HL-60 (cell line): Measurements from ENCODE around the gene UNC119.
"Not testable (repeated sequence)": the region's sequence is repeated elsewhere in the genome, so short reads cannot be mapped to it uniquely, and the experiment has no call there.

Experiments
- DNase-seq, 2 experiments: peaks; one replicate each; pipeline ENCODE4 v3.0.0-alpha.2; 2010 to 2020; ENCODE audit warnings: low read depth in 1 of 2, low spot score in 1 of 2
- H3K27ac ChIP-seq: fragments of 250-450 bp; sonication (Bioruptor Pico); replicated peaks from 2 replicates; pipeline ENCODE4 v1.5.1; 2020; ENCODE audit warnings: mild to moderate bottlenecking, moderate library complexity
- H3K27me3 ChIP-seq: fragments of 250-450 bp; sonication (Bioruptor Pico); 2 replicates; pipeline ENCODE4 v1.5.1; 2021; ENCODE audit warnings: mild to moderate bottlenecking, moderate library complexity; ENCODE audit not compliant: insufficient read depth, poor library complexity, severe bottlenecking
- H3K4me3 ChIP-seq: replicated peaks from 2 replicates; pipeline ENCODE4 v1.5.1; 2011; ENCODE audit warnings: mild to moderate bottlenecking, control low read depth, low read length; ENCODE audit not compliant: insufficient read depth
- GABPA ChIP-seq: IDR thresholded peaks from 2 replicates; pipeline ENCODE4 v1.6.1; 2012; ENCODE audit warnings: low read depth
- POLR2AphosphoS5 ChIP-seq: IDR thresholded peaks from 2 replicates; pipeline ENCODE4 v1.6.1; 2012; ENCODE audit warnings: low read depth
- SPI1 ChIP-seq: IDR thresholded peaks from 2 replicates; pipeline ENCODE4 v1.6.1; 2012; ENCODE audit warnings: low read depth, mild to moderate bottlenecking, borderline replicate concordance
- TF ChIP-seq, protein P1 (sequence below): IDR thresholded peaks from one replicate; pipeline ENCODE4 v1.5.1; 2011; ENCODE audit warnings: low read length, control low read depth, inconsistent platforms; ENCODE audit not compliant: insufficient read depth
- TF ChIP-seq, protein P2 (sequence below): IDR thresholded peaks from 2 replicates; pipeline ENCODE4 v1.6.1; 2012; ENCODE audit warnings: low read depth; ENCODE audit not compliant: insufficient replicate concordance

Gene UNC119

DNA sequence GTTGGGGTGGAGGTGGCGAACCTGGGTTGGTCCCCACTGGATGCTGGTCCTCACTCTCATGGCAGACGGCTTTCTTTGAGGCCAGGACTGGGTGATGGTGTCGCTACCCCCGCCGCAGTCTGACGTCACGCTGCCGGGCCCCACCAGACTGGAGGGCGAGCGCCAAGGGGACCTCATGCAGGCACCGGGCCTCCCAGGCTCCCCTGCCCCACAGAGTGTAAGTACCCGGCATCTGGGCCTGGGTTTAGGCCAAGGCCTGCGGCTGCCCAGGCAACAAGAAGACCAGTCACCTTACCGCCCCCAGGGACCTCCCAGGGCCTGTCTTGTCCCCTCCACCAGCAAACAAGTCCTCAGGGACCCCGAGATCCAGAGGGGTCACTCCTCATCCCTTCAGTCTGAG, 28.5 kb downstream of the UNC119 start:
- H3K4me3 ChIP-seq: no peak overlapping the region
- no peak for TF ChIP-seq POLR2AphosphoS5
- TF ChIP-seq GABPA: no peak
- no peak for TF ChIP-seq SPI1
- TF ChIP-seq, protein P1, sequence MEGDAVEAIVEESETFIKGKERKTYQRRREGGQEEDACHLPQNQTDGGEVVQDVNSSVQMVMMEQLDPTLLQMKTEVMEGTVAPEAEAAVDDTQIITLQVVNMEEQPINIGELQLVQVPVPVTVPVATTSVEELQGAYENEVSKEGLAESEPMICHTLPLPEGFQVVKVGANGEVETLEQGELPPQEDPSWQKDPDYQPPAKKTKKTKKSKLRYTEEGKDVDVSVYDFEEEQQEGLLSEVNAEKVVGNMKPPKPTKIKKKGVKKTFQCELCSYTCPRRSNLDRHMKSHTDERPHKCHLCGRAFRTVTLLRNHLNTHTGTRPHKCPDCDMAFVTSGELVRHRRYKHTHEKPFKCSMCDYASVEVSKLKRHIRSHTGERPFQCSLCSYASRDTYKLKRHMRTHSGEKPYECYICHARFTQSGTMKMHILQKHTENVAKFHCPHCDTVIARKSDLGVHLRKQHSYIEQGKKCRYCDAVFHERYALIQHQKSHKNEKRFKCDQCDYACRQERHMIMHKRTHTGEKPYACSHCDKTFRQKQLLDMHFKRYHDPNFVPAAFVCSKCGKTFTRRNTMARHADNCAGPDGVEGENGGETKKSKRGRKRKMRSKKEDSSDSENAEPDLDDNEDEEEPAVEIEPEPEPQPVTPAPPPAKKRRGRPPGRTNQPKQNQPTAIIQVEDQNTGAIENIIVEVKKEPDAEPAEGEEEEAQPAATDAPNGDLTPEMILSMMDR: no peak
- TF ChIP-seq, protein P2, sequence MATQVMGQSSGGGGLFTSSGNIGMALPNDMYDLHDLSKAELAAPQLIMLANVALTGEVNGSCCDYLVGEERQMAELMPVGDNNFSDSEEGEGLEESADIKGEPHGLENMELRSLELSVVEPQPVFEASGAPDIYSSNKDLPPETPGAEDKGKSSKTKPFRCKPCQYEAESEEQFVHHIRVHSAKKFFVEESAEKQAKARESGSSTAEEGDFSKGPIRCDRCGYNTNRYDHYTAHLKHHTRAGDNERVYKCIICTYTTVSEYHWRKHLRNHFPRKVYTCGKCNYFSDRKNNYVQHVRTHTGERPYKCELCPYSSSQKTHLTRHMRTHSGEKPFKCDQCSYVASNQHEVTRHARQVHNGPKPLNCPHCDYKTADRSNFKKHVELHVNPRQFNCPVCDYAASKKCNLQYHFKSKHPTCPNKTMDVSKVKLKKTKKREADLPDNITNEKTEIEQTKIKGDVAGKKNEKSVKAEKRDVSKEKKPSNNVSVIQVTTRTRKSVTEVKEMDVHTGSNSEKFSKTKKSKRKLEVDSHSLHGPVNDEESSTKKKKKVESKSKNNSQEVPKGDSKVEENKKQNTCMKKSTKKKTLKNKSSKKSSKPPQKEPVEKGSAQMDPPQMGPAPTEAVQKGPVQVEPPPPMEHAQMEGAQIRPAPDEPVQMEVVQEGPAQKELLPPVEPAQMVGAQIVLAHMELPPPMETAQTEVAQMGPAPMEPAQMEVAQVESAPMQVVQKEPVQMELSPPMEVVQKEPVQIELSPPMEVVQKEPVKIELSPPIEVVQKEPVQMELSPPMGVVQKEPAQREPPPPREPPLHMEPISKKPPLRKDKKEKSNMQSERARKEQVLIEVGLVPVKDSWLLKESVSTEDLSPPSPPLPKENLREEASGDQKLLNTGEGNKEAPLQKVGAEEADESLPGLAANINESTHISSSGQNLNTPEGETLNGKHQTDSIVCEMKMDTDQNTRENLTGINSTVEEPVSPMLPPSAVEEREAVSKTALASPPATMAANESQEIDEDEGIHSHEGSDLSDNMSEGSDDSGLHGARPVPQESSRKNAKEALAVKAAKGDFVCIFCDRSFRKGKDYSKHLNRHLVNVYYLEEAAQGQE: no peak
- H3K27me3 ChIP-seq: no peaks in the 10 kb centered on the region
- DNase-seq: no peak
- no peak overlapping the region for H3K27ac ChIP-seq

DNA sequence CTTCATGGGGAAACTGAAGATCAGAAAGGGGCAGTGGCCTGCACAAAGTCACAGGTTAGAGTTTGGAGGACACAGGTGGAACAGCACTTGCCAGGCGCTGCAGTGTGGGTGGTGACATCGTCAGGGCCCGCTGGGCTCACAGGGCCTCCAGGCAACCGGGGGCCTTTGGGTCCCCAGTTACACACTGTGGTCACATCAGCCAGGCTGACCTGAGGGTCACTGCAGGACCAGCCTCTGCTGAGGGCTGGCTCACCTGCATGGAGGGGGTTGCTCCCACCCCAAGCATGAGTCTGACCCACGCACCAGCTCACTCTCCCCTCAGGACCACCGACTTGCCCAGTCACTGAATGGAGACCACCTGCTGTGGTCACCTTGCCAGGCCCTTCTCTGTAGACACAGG, 29.2 kb downstream of the UNC119 start:
- no peak overlapping the region for H3K27ac ChIP-seq

DNA sequence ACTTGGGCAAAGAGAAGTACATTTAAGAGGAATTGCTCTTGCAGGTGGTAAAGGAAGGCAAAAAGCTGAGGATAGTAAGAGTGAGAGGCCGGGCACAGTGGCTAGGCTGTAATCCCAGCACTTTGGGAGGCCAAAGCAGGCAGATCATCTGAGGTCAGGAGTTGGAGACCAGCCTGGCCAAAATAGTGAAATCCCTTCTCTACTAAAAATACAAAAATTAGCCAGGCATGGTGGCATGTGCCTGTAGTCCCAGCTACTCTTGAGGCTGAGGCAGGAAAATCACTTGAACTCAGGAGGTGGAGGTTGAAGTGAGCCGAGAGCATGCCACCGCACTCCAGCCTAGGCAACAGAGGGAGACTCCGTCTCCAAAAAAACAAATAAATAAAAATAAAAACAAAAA, 30.1 kb downstream of the UNC119 start:
- DNase-seq, H3K27ac ChIP-seq, H3K27me3 ChIP-seq, H3K4me3 ChIP-seq: not testable (repeated sequence)

More for the DNA sequence above, 29.2 kb downstream of the UNC119 start:
- no peak for TF ChIP-seq SPI1
- no peak for TF ChIP-seq POLR2AphosphoS5
- no peaks in the 10 kb centered on the region for H3K27me3 ChIP-seq
- DNase-seq: no peak
- H3K4me3 ChIP-seq: no peak overlapping the region

DNA sequence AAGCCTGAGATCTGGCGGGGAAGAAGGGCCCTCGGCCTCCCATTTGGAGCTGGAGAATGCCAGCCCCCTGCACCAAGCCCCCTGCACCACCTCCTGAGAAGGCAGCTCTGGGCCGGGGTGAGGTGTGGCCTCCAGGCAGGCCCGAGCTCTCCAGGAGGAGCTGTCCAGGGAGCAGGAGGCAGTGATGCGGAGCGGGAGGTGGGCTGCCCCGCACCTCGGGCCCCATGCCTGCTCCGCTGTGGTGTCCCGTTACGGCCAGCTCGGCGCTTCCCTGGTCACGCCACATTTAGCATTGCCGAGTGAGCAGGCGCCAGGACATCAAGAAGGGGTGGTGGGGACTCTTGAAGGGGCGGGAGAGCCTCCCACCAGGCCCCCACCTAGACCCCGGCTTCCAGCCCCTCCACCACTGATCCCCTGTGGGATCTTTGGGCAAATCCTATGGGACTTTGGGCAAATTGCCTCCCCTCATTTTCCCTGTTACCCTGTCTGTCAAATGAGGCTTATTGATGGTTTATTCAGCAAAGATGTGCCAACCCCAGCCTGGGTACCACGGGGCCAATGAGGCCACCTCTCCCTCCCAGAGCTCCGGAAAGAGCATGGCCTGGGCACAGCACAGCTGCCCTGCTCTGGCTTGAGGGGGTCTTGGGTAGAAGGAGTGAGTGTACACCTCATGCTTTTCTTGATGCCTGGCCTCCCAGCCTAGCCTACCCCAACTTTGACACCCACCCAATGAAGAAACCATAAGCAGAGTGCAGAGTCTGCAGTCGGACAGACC, 30.9 kb downstream of the UNC119 start:
- TF ChIP-seq, protein P1: no peak
- no peak for TF ChIP-seq SPI1
- no peak for TF ChIP-seq GABPA
- TF ChIP-seq, protein P2: no peak
- TF ChIP-seq POLR2AphosphoS5: no peak
- DNase-seq: no peak
- Histone ChIP-seq H3K27me3 (no peaks in the 10 kb centered on the region), H3K4me3 (no peak overlapping the region), H3K27ac (no peak overlapping the region)

DNA sequence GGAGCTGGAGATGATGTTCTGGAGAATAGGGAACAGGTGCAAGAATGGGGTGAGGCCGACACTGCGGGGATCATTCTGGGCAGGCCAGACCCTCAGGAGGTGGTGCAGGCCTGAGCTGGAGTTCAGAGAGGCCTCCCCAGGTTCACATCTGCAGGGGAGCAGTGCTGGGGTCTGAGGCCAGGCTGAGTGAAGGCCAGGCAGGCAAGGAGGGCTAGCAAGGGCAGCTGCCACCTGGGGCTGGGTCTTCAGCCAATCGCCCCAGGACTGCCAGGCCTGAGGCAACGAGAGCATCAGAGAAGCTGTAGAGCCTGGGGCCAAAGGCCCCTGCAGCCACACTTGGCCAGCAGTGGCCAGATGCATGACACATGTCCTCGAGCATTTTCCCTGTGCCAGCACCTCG, 31.7 kb downstream of the UNC119 start:
- H3K27ac ChIP-seq: no peak overlapping the region
- no peak for DNase-seq
- no peak overlapping the region for H3K4me3 ChIP-seq
- TF ChIP-seq, protein P1: no peak
- no peak for TF ChIP-seq SPI1
- no peak for TF ChIP-seq GABPA
- TF ChIP-seq, protein P2: no peak
- TF ChIP-seq POLR2AphosphoS5: no peak
- no peaks in the 10 kb centered on the region for H3K27me3 ChIP-seq
